ENCODE data around the gene INPP5D. TPM values are rescaled to one million over a fixed set of nuclear protein-coding genes. Genes with fewer than 3 reads are reported as not detected.

Gene INPP5D
- polyA plus RNA-seq, 3 donors, result 30.6 to 90.2 (median 54.8) TPM

GRCh38 chr2:233033672-233034071, 26.5 kb upstream of the INPP5D start:
- Histone ChIP-seq H2AFZ (ENCODE audit: insufficient read depth, low read depth, low read length, poor library complexity, severe bottlenecking) (no peak overlapping the region), H3K4me1 (ENCODE audit: control insufficient read depth in 1 of 2, insufficient read depth in 2 of 2, low read length in 2 of 2) (no peaks in the 10 kb centered on the region), H4K20me1 (ENCODE audit: insufficient read depth, low read length) (no peaks in the 10 kb centered on the region), H3K27ac (ENCODE audit: low read depth in 1 of 2, low read length in 2 of 2) (no peak overlapping the region), H3K4me3 (replicated peaks in 1 of 3; ENCODE audit: low read depth in 2 of 3, low read length in 3 of 3) (no peak overlapping the region), H3K79me2 (ENCODE audit: insufficient read depth, low read length) (no peaks in the 10 kb centered on the region), H3K9me3 (replicated peaks in 1 of 2; ENCODE audit: control insufficient read depth in 1 of 2, insufficient read depth in 1 of 2, low read length in 2 of 2) (peaks cover 0 to 5% of the 10 kb centered on the region in 2 donors), H3K36me3 (replicated peaks in 1 of 2; ENCODE audit: control insufficient read depth in 1 of 2, insufficient read depth in 2 of 2, low read length in 2 of 2) (no peaks in the 10 kb centered on the region), H3K9ac (ENCODE audit: insufficient read depth, low read length, poor library complexity, severe bottlenecking) (no peak overlapping the region), H3K27me3 (ENCODE audit: control insufficient read depth in 2 of 2, insufficient read depth in 2 of 2, low read length in 2 of 2) (no peaks in the 10 kb centered on the region), H3K4me2 (replicated peaks; ENCODE audit: extremely low read depth, low read length, poor library complexity, severe bottlenecking) (no peak overlapping the region)
- WGBS (ENCODE audit: insufficient coverage), result 91% methylated on average over 6 of the region's 9 CpGs
- DNase-seq, result no peak
- no peaks in the 10 kb centered on the region for H3K4me1 Mint-ChIP-seq
- no peaks in the 10 kb centered on the region for H3K36me3 Mint-ChIP-seq
- H3K27me3 Mint-ChIP-seq (ENCODE audit: low read depth in 3 of 3), result peaks cover 0 to 3% (median 0%) of the 10 kb centered on the region in 3 donors
- peaks cover 0 to 3% (median 0%) of the 10 kb centered on the region in 7 donors for H3K9me3 Mint-ChIP-seq
- H3K27ac Mint-ChIP-seq, result peak overlapping the region in 1 of 7 donors; percentile 16
- TF ChIP-seq CTCF (IDR thresholded peaks at IDR 0.05), result no peak
- intact Hi-C loops (cut with micrococcal nuclease), result no loop called here
- no peak overlapping the region for H3K4me3 Mint-ChIP-seq

- H3K36me3 Mint-ChIP-seq, result no peaks in the 10 kb centered on the region
- H3K4me3 Mint-ChIP-seq, result no peak overlapping the region
- WGBS (ENCODE audit: insufficient coverage), result 94% methylated on average over 33 of the region's 37 CpGs
Observed at GRCh38 chr2:233034091-233034882, 25.9 kb upstream of the INPP5D start.

More at GRCh38 chr2:233034091-233034882, 25.9 kb upstream of the INPP5D start:
- H3K27ac ChIP-seq (ENCODE audit: low read depth in 1 of 2, low read length in 2 of 2), result no peak overlapping the region
- H3K36me3 ChIP-seq (replicated peaks in 1 of 2; ENCODE audit: control insufficient read depth in 1 of 2, insufficient read depth in 2 of 2, low read length in 2 of 2), result no peaks in the 10 kb centered on the region
- Mint-ChIP-seq H3K27ac (peak overlapping the region in 1 of 7 donors; percentile 2), H3K9me3 (peaks cover 0 to 2% (median 0%) of the 10 kb centered on the region in 7 donors), H3K4me1 (no peaks in the 10 kb centered on the region), H3K27me3 (ENCODE audit: low read depth in 3 of 3) (peaks cover 0 to 3% (median 0%) of the 10 kb centered on the region in 3 donors)
- no peaks in the 10 kb centered on the region for H4K20me1 ChIP-seq (ENCODE audit: insufficient read depth, low read length)
- peaks cover 0 to 5% of the 10 kb centered on the region in 2 donors for H3K9me3 ChIP-seq (replicated peaks in 1 of 2; ENCODE audit: control insufficient read depth in 1 of 2, insufficient read depth in 1 of 2, low read length in 2 of 2)
- no peak overlapping the region for H3K9ac ChIP-seq (ENCODE audit: insufficient read depth, low read length, poor library complexity, severe bottlenecking)
- no peak overlapping the region for H2AFZ ChIP-seq (ENCODE audit: insufficient read depth, low read depth, low read length, poor library complexity, severe bottlenecking)
- no peak overlapping the region for H3K4me3 ChIP-seq (replicated peaks in 1 of 3; ENCODE audit: low read depth in 2 of 3, low read length in 3 of 3)
- no peak for DNase-seq
- no peak overlapping the region for H3K4me2 ChIP-seq (replicated peaks; ENCODE audit: extremely low read depth, low read length, poor library complexity, severe bottlenecking)
- no peak for TF ChIP-seq CTCF (IDR thresholded peaks at IDR 0.05)
- intact Hi-C loops (cut with micrococcal nuclease), result no loop called here
- no peaks in the 10 kb centered on the region for H3K4me1 ChIP-seq (ENCODE audit: control insufficient read depth in 1 of 2, insufficient read depth in 2 of 2, low read length in 2 of 2)
- H3K79me2 ChIP-seq (ENCODE audit: insufficient read depth, low read length), result no peaks in the 10 kb centered on the region
- H3K27me3 ChIP-seq (ENCODE audit: control insufficient read depth in 2 of 2, insufficient read depth in 2 of 2, low read length in 2 of 2), result no peaks in the 10 kb centered on the region

Measured in CD14-positive monocyte (primary cell).